Muscle layer of duodenum (tissue), 2 donors: ENCODE results near the gene HEATR3.

Experiments used
- H3K27ac ChIP-seq: one replicate; pipeline ENCODE4 v1.7.0; 2013; ENCODE audit warnings: mild to moderate bottlenecking, low read length
- H3K27me3 ChIP-seq: one replicate; pipeline ENCODE4 v1.7.0; 2013; ENCODE audit warnings: low read depth, mild to moderate bottlenecking, control low read depth, low read length
- H3K36me3 ChIP-seq, 2 donors: one replicate each; pipeline ENCODE4 v1.7.0; 2013; ENCODE audit warnings: low read length in 2 of 2, control low read depth in 1 of 2, mild to moderate bottlenecking in 1 of 2; ENCODE audit not compliant: insufficient read depth in 2 of 2, control insufficient read depth in 1 of 2
- H3K4me1 ChIP-seq, 2 donors: one replicate each; pipeline ENCODE4 v1.7.0; 2013; ENCODE audit warnings: low read length in 2 of 2, mild to moderate bottlenecking in 2 of 2, control low read depth in 1 of 2, moderate library complexity in 1 of 2; ENCODE audit not compliant: insufficient read depth in 2 of 2, control insufficient read depth in 1 of 2
- H3K4me3 ChIP-seq, 2 donors: one replicate each; pipeline ENCODE4 v1.7.0; 2013; ENCODE audit warnings: low read length in 2 of 2, low read depth in 1 of 2, mild to moderate bottlenecking in 1 of 2
- H3K9me3 ChIP-seq, 2 donors: one replicate each; pipeline ENCODE4 v1.7.0; 2013; ENCODE audit warnings: low read length in 2 of 2, control low read depth in 1 of 2, mild to moderate bottlenecking in 1 of 2; ENCODE audit not compliant: control insufficient read depth in 1 of 2
- donor health status: healthy.

HEATR3 gene

DNA sequence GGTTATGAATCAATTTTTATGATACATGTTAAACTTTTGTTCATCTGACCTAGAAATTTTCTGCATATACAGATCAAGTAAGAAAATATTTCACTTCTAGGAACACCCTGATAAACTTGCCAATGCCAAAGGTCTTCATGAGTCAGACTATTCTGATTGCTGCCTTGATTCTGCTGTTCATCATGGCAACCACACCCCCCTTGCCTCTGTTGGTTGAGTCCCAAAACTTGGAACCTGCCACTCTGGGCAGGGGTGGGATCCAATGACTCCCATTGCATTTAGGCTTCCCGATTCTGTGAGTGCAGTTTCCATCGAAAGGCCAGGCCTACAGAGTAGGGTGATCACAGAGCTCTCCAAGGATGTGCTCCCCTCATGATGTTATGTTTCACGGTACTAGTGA, 71.5 kb downstream of the HEATR3 start:
- Histone ChIP-seq H3K27ac (no peak overlapping the region), H3K36me3 (no peaks in the 10 kb centered on the region), H3K27me3 (no peaks in the 10 kb centered on the region), H3K4me3 (no peak overlapping the region), H3K9me3 (no peaks in the 10 kb centered on the region), H3K4me1 (no peaks in the 10 kb centered on the region)

DNA sequence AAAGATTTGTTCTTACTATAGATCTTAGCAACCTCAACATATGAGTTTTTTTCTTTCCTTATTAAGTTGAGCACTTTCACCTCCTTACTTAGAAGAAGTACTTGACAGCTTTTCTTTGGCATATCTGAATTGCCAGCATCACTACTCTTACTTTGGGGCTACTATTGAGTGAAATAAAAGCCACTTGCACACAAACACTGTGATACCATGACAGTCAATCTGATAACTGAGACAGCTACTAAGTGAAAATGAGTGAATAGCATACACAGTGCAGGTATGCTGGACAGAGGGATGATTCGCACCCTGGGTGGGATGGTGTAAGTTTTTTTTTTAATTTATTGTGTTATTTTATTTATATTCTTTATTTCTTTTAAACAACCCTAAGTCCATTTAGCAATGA, 73.8 kb downstream of the HEATR3 start:
- no peak overlapping the region for H3K4me3 ChIP-seq
- no peaks in the 10 kb centered on the region for H3K36me3 ChIP-seq
- no peaks in the 10 kb centered on the region for H3K9me3 ChIP-seq
- no peaks in the 10 kb centered on the region for H3K27me3 ChIP-seq
- no peak overlapping the region for H3K27ac ChIP-seq
- H3K4me1 ChIP-seq, result no peaks in the 10 kb centered on the region

DNA sequence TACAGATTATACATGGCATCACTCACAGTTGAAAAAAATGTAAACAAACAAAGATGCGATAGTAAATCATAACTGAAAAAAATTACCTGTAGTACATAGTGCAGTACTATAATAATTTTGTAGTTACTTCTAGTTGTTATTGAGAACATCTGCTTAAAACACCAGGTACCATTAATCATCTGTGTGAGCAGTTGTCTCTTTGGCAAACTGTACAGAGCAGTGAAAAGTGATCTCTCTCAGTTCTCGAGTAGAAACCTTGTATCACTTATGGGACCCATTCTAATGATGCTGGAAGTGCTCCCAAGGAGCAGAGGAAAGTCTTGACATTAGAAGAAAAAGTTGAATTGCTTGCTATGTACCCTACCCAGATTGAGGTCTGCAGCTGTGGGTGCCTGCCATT, 78.4 kb downstream of the HEATR3 start:
- Histone ChIP-seq H3K4me1 (peaks cover 0 to 5% of the 10 kb centered on the region in 2 donors), H3K36me3 (no peaks in the 10 kb centered on the region), H3K27ac (no peak overlapping the region), H3K9me3 (no peaks in the 10 kb centered on the region), H3K4me3 (no peak overlapping the region), H3K27me3 (no peaks in the 10 kb centered on the region)

DNA sequence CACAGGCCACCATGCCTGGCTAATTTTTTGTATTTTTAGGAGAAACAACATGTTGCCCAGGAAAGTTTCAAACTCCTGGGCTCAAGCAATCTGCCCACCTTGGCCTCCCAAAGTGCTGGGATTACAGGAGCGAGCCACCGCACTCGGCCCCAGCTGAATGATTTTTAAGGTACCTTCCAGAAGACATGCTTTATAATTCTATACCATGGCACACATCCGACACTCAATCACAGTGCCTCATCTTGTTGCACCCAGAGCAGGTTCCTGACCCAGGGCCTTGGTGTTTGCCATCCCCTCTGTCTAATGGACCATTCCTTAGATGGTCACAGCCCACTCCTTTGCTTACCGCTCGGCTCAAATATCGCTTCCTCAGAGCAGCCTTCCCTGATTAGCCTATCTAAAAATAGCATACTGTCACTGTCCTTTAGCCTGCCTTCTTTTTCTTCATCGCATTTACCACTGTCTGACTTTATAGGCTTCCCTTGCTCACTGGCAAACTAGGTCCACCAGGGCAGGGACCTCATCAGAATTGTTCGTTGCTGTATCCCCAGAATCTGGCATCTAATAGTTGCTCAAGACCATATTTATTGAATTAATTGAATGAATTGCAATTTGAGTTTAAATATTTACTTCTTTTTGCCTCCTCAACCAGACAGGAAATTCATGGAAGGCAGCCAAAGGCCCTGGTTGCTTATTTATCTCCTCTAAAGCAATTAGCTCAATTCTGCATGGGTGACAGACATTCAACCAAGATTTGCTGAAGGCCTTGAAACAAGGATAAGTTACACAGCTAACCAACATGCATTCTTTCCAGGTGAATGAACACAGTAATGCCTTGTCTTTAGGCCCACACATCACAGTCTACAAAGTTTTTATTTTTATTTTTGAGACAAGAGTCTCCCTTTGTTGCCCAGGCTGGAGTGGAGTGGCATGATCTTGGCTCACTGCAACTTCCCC, 81.0 kb downstream of the HEATR3 start:
- H3K36me3 ChIP-seq, result no peaks in the 10 kb centered on the region
- H3K27me3 ChIP-seq, result no peaks in the 10 kb centered on the region
- no peak overlapping the region for H3K27ac ChIP-seq
- H3K9me3 ChIP-seq, result no peaks in the 10 kb centered on the region
- H3K4me3 ChIP-seq, result no peak overlapping the region
- H3K4me1 ChIP-seq, result peaks cover 0 to 5% of the 10 kb centered on the region in 2 donors

DNA sequence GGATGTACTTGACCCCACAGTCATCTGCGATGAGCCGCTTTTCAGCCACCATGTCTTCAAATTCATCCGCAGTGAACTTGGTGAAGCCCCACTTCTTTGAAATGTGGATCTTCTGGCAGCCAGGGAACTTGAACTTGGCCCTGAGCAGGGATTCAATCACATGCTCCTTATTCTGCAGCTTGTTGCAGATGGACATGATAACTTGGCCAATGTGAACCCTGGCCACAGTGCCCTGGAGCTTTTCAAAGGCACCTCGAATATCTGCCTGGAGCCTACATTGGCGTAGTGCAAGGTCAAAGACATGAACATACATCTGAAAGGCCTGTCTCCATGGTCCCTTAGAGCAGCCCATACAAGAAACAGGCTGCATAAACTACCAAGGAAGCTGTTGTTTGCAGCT, 85.6 kb downstream of the HEATR3 start:
- H3K27ac ChIP-seq, result no peak overlapping the region
- peaks cover 8 to 14% of the 10 kb centered on the region in 2 donors for H3K4me1 ChIP-seq
- no peak overlapping the region for H3K4me3 ChIP-seq
- H3K36me3 ChIP-seq, result no peaks in the 10 kb centered on the region
- no peaks in the 10 kb centered on the region for H3K27me3 ChIP-seq
- H3K9me3 ChIP-seq, result no peaks in the 10 kb centered on the region

DNA sequence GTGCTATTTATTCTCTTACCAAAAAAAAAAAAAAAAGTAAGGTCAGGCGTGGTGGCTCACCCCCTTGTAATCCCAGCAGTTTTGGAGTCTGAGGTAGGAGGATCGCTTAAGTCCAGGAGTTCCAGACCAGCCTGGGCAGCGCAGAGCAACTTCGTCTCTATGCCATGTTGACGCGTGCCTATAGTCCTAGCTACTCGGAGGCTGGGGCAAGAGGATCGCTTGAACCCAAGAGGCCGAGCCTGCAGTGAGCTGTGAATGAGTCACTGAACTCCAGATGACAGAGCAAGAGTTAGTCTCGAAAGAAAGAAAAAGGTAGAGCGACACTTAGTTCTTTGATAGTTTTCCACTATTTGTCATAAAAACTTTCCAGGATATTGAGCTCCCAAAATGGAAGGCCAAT, 86.0 kb downstream of the HEATR3 start:
- H3K36me3 ChIP-seq, result no peaks in the 10 kb centered on the region
- no peaks in the 10 kb centered on the region for H3K27me3 ChIP-seq
- H3K9me3 ChIP-seq, result no peaks in the 10 kb centered on the region
- peaks cover 5 to 19% of the 10 kb centered on the region in 2 donors for H3K4me1 ChIP-seq
- peak overlapping the region; percentile 88 to 92 for H3K4me3 ChIP-seq
- H3K27ac ChIP-seq, result peak overlapping the region; percentile 79

DNA sequence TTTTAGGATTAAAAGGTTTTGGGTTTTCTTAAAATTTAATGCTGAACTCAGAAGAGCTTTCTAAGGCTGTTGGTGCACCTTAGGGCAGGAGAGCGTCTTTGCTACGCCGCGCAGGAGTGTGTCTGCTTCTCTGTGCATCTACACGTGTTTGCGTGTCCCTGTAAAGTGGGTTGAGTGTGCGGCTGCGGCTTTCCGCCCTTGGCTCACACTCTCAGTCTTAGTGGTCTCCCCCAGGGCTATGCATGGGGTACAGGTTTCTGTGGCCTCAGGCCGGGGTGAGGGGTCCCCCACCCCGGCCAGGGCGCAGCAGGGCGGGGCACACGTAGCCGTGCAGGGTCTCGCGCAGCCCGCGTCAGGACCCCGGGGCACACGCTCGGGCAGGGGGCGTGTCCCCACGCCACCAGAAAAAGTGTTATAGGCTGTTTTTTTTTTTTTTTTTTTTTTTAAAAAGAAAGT, 86.6 kb downstream of the HEATR3 start:
- Histone ChIP-seq H3K4me1 (peaks cover 3 to 19% of the 10 kb centered on the region in 2 donors), H3K9me3 (no peaks in the 10 kb centered on the region), H3K4me3 (peak overlapping the region; percentile 88 to 92), H3K36me3 (no peaks in the 10 kb centered on the region), H3K27ac (peak overlapping the region; percentile 79), H3K27me3 (no peaks in the 10 kb centered on the region)

DNA sequence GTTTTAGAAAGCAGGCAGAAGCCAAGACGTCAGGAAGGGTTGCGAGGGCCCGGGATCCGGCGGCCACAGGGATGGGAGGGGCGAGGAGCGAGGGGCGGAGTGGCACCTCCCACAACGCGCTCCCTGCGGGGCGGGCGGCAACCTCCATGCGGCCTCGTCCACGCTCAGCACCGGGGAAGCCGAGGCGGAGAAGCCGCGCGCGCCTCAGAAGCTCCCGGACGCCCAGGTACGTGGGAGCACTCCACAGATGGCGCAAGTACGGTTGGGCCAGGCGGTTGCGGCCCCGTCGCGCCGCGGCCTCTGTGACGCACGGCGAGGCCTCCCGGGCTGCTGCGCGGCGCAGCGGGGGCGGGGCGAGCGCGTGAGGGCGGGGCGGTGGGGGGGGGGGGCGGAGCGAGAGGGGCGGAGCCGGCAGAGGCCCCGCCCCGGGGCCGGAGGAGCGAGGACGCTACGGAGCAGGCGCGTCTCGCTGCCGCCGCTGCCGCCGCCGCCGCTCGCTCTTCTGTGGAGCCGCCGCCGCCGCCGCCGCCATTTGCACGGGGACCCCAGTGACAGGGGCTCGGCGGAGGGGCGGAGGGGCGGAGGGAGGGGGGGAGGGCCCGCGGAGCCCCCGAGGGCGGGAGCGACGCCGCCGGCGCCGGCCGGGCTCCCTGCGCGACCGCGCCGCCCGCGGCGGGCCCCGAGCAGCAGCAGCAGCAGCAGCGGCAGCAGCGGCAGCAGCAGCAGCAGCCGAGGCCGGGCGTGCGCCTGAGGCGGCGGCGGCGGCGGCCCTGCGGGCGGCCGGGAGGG, 87.2 kb downstream of the HEATR3 start, which contains the start of gene TENT4B:
Gene TENT4B (plus strand): TSS at position 500 of the 789 bp plus-strand sequence. CDS start 316 bp downstream, outside the sequence.
- peak within 1 kb of the TSS; percentile 87 for H3K27ac ChIP-seq
- H3K36me3 ChIP-seq, result no peaks in the 10 kb centered on the region
- no peaks in the 10 kb centered on the region for H3K9me3 ChIP-seq
- no peaks in the 10 kb centered on the region for H3K27me3 ChIP-seq
- peaks cover 3 to 19% of the 10 kb centered on the region in 2 donors for H3K4me1 ChIP-seq
- H3K4me3 ChIP-seq, result peak within 1 kb of the TSS; percentile 88 to 97

DNA sequence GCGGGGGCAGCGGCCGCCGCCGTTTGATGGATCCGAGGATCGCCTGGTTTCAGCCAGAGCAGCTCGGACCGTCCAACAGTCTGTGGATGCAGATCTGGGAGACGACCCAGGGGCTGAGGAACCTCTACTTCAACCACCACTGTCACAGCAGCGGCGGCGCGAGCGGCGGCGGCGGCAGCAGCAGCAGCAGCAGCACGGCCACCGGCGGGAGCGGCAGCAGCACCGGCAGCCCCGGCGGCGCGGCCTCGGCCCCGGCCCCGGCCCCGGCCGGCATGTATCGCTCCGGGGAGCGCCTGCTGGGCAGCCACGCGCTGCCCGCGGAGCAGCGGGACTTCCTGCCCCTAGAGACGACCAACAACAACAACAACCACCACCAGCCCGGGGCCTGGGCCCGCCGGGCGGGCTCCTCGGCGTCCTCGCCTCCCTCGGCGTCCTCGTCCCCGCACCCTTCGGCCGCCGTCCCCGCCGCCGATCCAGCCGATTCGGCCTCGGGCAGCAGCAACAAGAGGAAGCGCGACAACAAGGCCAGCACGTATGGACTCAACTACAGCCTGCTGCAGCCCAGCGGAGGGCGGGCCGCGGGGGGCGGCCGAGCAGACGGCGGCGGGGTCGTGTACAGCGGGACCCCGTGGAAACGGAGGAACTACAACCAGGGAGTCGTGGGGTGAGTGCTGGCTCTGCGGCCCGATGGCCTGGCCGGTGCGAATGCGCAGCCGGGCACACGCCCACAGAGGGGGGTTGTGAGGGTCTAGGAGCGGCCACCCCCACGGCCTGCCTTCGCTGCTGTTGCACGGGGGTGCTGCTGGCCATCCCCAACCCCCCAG, 88.0 kb downstream of the HEATR3 start:
- Histone ChIP-seq H3K27ac (peak overlapping the region; percentile 87), H3K9me3 (no peaks in the 10 kb centered on the region), H3K4me1 (peaks cover 6 to 21% of the 10 kb centered on the region in 2 donors), H3K36me3 (no peaks in the 10 kb centered on the region), H3K4me3 (peak overlapping the region; percentile 85 to 97), H3K27me3 (no peaks in the 10 kb centered on the region)

DNA sequence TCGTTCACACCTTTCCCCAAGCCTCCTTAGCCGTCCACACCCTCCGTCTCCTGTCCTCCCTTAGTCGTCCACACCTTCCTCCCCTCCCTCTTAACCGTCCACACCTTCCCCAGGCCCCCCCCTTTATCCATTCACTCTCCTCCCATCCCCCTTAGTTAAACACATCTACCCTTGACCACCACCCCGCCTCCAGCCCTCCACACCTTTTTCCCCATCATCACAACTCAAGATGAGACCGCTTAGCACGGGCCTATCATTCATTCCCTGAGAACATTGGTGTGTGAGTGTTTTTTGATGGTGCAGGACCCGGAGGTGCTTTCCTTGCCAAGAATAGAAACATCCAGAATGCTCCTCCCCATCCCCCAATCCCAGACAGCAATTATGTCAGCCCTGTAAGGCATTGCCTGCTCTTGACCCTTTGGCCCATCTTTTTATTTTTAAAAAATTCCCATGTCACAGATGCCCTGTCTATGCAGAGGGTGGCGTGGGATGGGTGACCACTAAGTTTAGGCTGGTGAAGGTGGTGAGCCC, 88.7 kb downstream of the HEATR3 start:
- H3K4me1 ChIP-seq, result peaks cover 7 to 27% of the 10 kb centered on the region in 2 donors
- H3K36me3 ChIP-seq, result no peaks in the 10 kb centered on the region
- no peaks in the 10 kb centered on the region for H3K27me3 ChIP-seq
- no peaks in the 10 kb centered on the region for H3K9me3 ChIP-seq
- H3K4me3 ChIP-seq, result peak overlapping the region; percentile 85 to 97
- H3K27ac ChIP-seq, result peak overlapping the region; percentile 87
